ENCODE results near the gene ALKBH6.

DNA sequence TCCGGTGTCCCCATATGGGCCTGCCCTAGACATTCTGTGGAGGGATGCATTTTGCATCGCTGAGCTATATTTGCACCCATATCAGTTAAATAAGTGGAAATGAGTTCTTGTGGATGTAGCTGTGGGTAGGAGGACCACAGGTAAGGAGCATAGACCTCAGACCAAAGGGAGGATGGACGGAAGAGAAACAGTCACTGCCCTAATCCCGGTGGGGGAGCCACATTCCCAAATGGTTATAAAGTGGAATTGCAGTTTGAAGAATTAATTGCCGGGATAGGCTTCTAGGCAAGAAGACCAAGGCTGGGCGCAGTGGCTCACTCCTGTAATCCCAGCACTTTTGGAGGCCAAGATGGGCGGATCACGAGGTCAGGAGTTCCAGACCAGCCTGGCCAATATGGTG lies 17.2 kb downstream of the ALKBH6 start:
- TF ChIP-seq, protein P1, sequence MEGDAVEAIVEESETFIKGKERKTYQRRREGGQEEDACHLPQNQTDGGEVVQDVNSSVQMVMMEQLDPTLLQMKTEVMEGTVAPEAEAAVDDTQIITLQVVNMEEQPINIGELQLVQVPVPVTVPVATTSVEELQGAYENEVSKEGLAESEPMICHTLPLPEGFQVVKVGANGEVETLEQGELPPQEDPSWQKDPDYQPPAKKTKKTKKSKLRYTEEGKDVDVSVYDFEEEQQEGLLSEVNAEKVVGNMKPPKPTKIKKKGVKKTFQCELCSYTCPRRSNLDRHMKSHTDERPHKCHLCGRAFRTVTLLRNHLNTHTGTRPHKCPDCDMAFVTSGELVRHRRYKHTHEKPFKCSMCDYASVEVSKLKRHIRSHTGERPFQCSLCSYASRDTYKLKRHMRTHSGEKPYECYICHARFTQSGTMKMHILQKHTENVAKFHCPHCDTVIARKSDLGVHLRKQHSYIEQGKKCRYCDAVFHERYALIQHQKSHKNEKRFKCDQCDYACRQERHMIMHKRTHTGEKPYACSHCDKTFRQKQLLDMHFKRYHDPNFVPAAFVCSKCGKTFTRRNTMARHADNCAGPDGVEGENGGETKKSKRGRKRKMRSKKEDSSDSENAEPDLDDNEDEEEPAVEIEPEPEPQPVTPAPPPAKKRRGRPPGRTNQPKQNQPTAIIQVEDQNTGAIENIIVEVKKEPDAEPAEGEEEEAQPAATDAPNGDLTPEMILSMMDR (IDR thresholded peaks at IDR 0.05), result no peak
- no peak for TF ChIP-seq POLR2A (IDR thresholded peaks at IDR 0.05)

All from body of pancreas (tissue), 4 donors.